PC-9 (cell line): ENCODE measurements around the gene TSPAN11.

Source experiments
- EZH2 ChIP-seq: fragments of 200-600 bp; sonication (generic); IDR thresholded peaks from 2 replicates; pipeline ENCODE4 v1.8.0; 2017; ENCODE audit warnings: antibody characterized with exemption, low read depth
- TF ChIP-seq, protein P1 (sequence below): fragments of 200-600 bp; sonication (generic); conservative IDR thresholded peaks from 2 replicates; pipeline ENCODE4 v1.6.1; 2017; ENCODE audit warnings: mixed run types, antibody characterized with exemption, mild to moderate bottlenecking, moderate library complexity

DNA sequence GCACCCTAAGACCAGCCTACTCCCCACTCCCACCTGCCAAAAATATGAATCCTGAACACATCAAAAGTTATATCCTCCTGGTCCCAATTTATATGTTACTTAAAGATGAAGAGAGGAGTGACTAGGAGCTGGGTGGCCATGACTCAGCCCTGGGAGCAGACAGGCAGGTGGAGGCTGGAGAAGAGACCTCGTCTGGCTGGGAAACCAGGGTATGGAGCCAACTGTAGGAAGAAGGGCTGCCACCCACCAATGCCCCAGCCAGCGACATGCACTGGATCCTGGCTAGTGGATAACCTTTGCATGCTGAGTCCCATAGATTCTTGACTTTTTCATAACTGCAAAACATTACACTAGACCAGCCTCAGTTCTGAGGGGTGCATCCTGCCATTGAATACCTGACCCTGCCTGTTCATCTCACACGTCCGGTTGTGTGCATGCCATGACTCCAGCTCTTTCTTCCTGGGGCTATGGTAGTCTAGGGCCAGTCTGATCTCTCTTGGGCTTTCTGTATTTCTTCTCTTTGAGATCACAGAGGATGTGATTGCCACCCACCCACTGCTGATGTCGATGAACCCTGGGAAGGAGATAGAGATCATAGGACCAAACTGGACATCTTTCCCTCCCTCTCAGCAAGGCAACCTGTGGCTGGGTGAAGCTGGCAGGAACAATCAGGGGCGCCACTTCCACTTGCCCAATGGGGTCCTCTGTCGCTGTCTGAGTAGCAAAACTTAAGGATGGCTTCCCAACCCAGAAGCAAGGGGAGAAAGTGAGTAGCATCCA is 77.5 kb downstream of the TSPAN11 start:
- TF ChIP-seq EZH2: no peak
- TF ChIP-seq, protein P1, sequence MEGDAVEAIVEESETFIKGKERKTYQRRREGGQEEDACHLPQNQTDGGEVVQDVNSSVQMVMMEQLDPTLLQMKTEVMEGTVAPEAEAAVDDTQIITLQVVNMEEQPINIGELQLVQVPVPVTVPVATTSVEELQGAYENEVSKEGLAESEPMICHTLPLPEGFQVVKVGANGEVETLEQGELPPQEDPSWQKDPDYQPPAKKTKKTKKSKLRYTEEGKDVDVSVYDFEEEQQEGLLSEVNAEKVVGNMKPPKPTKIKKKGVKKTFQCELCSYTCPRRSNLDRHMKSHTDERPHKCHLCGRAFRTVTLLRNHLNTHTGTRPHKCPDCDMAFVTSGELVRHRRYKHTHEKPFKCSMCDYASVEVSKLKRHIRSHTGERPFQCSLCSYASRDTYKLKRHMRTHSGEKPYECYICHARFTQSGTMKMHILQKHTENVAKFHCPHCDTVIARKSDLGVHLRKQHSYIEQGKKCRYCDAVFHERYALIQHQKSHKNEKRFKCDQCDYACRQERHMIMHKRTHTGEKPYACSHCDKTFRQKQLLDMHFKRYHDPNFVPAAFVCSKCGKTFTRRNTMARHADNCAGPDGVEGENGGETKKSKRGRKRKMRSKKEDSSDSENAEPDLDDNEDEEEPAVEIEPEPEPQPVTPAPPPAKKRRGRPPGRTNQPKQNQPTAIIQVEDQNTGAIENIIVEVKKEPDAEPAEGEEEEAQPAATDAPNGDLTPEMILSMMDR: no peak
